K562 (cell line): ENCODE measurements around the gene DPAGT1. TPM values are rescaled to one million over a fixed set of nuclear protein-coding genes. Genes with fewer than 3 reads are reported as not detected.

ENCODE experiments used
- BRF1 ChIP-seq: IDR thresholded peaks from 3 replicates; pipeline ENCODE4 v1.6.1; 2011; ENCODE audit warnings: borderline replicate concordance, mild to moderate bottlenecking; ENCODE audit not compliant: insufficient read length; ENCODE audit errors: extremely low read depth
- CHD4 ChIP-seq: fragments of 200-600 bp; sonication (generic); IDR thresholded peaks from 3 replicates; pipeline ENCODE4 v1.6.1; 2012; ENCODE audit warnings: low read depth, mild to moderate bottlenecking, mixed read lengths, low read length, inconsistent platforms; ENCODE audit not compliant: insufficient read depth, insufficient replicate concordance, poor library complexity, severe bottlenecking
- CREM ChIP-seq: IDR thresholded peaks from 2 replicates; pipeline ENCODE4 v1.6.1; 2014; ENCODE audit warnings: antibody characterized with exemption, low read depth
- ETS1 ChIP-seq: conservative IDR thresholded peaks from 2 replicates; pipeline ENCODE4 v1.6.1; 2011; ENCODE audit warnings: low read depth, mild to moderate bottlenecking, low read length; ENCODE audit not compliant: control insufficient read depth
- ILK ChIP-seq: fragments of 450-650 bp; IDR thresholded peaks from 2 replicates; pipeline ENCODE4 v1.6.1; 2016; ENCODE audit warnings: missing genetic modification characterization, low read depth, mild to moderate bottlenecking, missing compliant biosample characterization, moderate library complexity, borderline replicate concordance
- MITF ChIP-seq: IDR thresholded peaks from 2 replicates; pipeline ENCODE4 v1.6.1; 2014; ENCODE audit warnings: antibody characterized with exemption
- MTF1 ChIP-seq: fragments of 250-450 bp; sonication (Bioruptor Pico); IDR thresholded peaks from 2 replicates; pipeline ENCODE4 v1.9.0; 2021; ENCODE audit warnings: moderate library complexity, mild to moderate bottlenecking, inconsistent platforms, borderline replicate concordance
- NFE2 ChIP-seq: IDR thresholded peaks from 2 replicates; pipeline ENCODE4 v1.6.1; 2014; ENCODE audit warnings: antibody characterized with exemption, low read depth
- RFX1 ChIP-seq: fragments of 450-650 bp; IDR thresholded peaks from 2 replicates; pipeline ENCODE4 v1.6.1; 2016; ENCODE audit warnings: mild to moderate bottlenecking, moderate library complexity
- ZBTB9 ChIP-seq: fragments of 450-650 bp; formaldehyde crosslinking; IDR thresholded peaks from 2 replicates; pipeline ENCODE4 v1.4.0; 2020; ENCODE audit warnings: mild to moderate bottlenecking, moderate library complexity
- ZNF24 ChIP-seq: fragments of 450-650 bp; IDR thresholded peaks from 2 replicates; pipeline ENCODE4 v1.6.1; 2016
- polyA plus RNA-seq, 8 experiments: library from polyadenylated mRNA; depleted of rRNA in 4 of 8; stranded (reverse) in 5 of 8; unstranded in 3 of 8; fragments of >200 nt; fragmentation: Nextera tagmentation in 2 of 8; fragmentation: Illumina TruSeq in 1 of 8; extraction: Ambion mirVana in 2 of 8; extraction: Trizol in 1 of 8; gene quantifications; 2 replicates each; pipeline versions ENCODE4 v1.2.1 to v1.2.3, GENCODE V29; 2011 to 2014; ENCODE audit warnings: inconsistent platforms in 1 of 8, missing spikeins in 1 of 8
- total RNA-seq, 7 experiments: library from RNA; depleted of rRNA in 6 of 7; stranded (reverse); fragments of >200 nt in 6 of 7; fragmentation: Illumina TruSeq in 2 of 7; extraction: Trizol in 2 of 7; gene quantifications; 2 replicates each; pipeline versions ENCODE4 v1.2.1 to v1.2.3, GENCODE V29; 2011 to 2021; ENCODE audit warnings: low replicate concordance in 1 of 7

The DPAGT1 gene
- total and polyA plus RNA-seq, 9 of the 15 experiments (the other 6 are each of a cell fraction or from before 2014, with no cell fraction given): 29.9 to 135 (median 85.0) TPM

- no peak for TF ChIP-seq ETS1
- no peak for TF ChIP-seq ILK (tag)
- TF ChIP-seq MITF: no peak
- no peak for TF ChIP-seq RFX1
- TF ChIP-seq ZBTB9 (CRISPR knock-in tag): no peak
- no peak for TF ChIP-seq CREM
- no peak for TF ChIP-seq BRF1
- TF ChIP-seq CHD4: no peak
- no peak for TF ChIP-seq ZNF24
- no peak for TF ChIP-seq NFE2
- no peak for TF ChIP-seq MTF1
Measured at GRCh38 chr11:119145551-119145950, 43.9 kb upstream of the DPAGT1 start (continued).
